ENCODE results near the gene GALK2.

- TF ChIP-seq EZH2 (IDR thresholded peaks at IDR 0.05; ENCODE audit: low read depth, low read length, severe bottlenecking) (no peak), POLR2A (IDR thresholded peaks at IDR 0.05; ENCODE audit: control extremely low read depth in 1 of 2, low read depth in 2 of 2, low read length in 2 of 2) (no peak), NRF1 (IDR thresholded peaks at IDR 0.05; ENCODE audit: low read depth, low read length) (no peak), KDM5A (IDR thresholded peaks at IDR 0.05; ENCODE audit: low read length) (no peak), CTCF (IDR thresholded peaks at IDR 0.05; ENCODE audit: control extremely low read depth in 1 of 3, insufficient read depth in 1 of 3, low read depth in 1 of 3, low read length in 3 of 3) (no peak)
- TF ChIP-seq, protein P1, sequence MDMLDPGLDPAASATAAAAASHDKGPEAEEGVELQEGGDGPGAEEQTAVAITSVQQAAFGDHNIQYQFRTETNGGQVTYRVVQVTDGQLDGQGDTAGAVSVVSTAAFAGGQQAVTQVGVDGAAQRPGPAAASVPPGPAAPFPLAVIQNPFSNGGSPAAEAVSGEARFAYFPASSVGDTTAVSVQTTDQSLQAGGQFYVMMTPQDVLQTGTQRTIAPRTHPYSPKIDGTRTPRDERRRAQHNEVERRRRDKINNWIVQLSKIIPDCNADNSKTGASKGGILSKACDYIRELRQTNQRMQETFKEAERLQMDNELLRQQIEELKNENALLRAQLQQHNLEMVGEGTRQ (IDR thresholded peaks at IDR 0.05; ENCODE audit: low read length): no peak
Measured at GRCh38 chr15:49273734-49274318, 103.8 kb downstream of the GALK2 start.

Data from H1 (cell line).